HCT116 (cell line): Measurements from ENCODE around the gene CLTRN. TPM values are rescaled to one million over a fixed set of nuclear protein-coding genes. Genes with fewer than 3 reads are reported as not detected.

ENCODE experiments used
- ATAC-seq: fragments of 200-7000 bp; cut with Tn5 transposase; 2 replicates; pipeline ENCODE4 v1.9.1; 2020; ENCODE audit warnings: mild to moderate bottlenecking, moderate library complexity
- BruUV-seq: library from RNA; stranded (reverse); fragments of 400-500 nt; replicated peaks from 2 replicates; lab custom pipeline; 2021; lab: Mats Ljungman, UMichigan
- CTCF ChIA-PET: fragments of 300-600 bp; sonication (Branson Sonifier 250); formaldehyde crosslinking; loops from one replicate; lab custom pipeline; 2021; ENCODE audit warnings: antibody characterized with exemption; lab: Charles Lee
- POLR2A ChIA-PET: fragments of 300-600, 350-600 bp; sonication (Branson Sonifier 250); formaldehyde crosslinking; loops from one replicate; lab custom pipeline; 2021; ENCODE audit warnings: antibody characterized with exemption; lab: Charles Lee
- RAD21 ChIA-PET, 2 experiments: fragments of 300-600 bp; sonication (Branson Sonifier 250); formaldehyde crosslinking; loops; one replicate each; lab custom pipeline; 2023; ENCODE audit warnings: low total read pairs in 2 of 2; ENCODE audit not compliant: uncharacterized antibody in 2 of 2, unreplicated experiment in 2 of 2, low non-redundant PET in 1 of 2; lab: Charles Lee
- DNase-seq: peaks from one replicate; pipeline ENCODE4 v3.0.0-alpha.2; 2010; ENCODE audit warnings: low read depth, low spot score
- H2AFZ ChIP-seq: fragments of 200-600 bp; shearing (Covaris generic), sonication (generic); 2 replicates; pipeline ENCODE4 v1.6.1; 2017; ENCODE audit warnings: low read depth, mixed run types, mixed read lengths, antibody characterized with exemption, low read length; ENCODE audit not compliant: poor library complexity, severe bottlenecking
- H3K27ac ChIP-seq: 2 replicates; pipeline ENCODE4 v1.5.1; 2012; ENCODE audit warnings: low read depth, low read length
- H3K27me3 ChIP-seq: fragments of 200-600 bp; sonication (generic); 2 replicates; pipeline ENCODE4 v1.6.1; 2016; ENCODE audit warnings: mixed run types, low read length, mixed read lengths; ENCODE audit not compliant: insufficient read depth
- H3K36me3 ChIP-seq, 2 experiments: fragments of 200-500 bp in 1 of 2; fragments of 200-600 bp in 1 of 2; sonication (Bioruptor generic) in 1 of 2; sonication (generic) in 1 of 2; 2 replicates each; pipeline versions ENCODE4 v1.5.1 to v1.6.1; 2014 to 2016; ENCODE audit warnings: low read length in 2 of 2, inconsistent platforms in 1 of 2, mixed read lengths in 1 of 2, mixed run types in 1 of 2; ENCODE audit not compliant: insufficient read depth in 2 of 2, control insufficient read depth in 1 of 2
- H3K4me1 ChIP-seq, 2 experiments: fragments of 200-600 bp in 1 of 2; sonication (generic) in 1 of 2; 2 replicates each; pipeline versions ENCODE4 v1.5.1 to v1.6.1; 2012 to 2017; ENCODE audit warnings: low read length in 2 of 2, inconsistent platforms in 1 of 2, mild to moderate bottlenecking in 1 of 2, mixed read lengths in 1 of 2, mixed run types in 1 of 2, moderate library complexity in 1 of 2; ENCODE audit not compliant: insufficient read depth in 2 of 2, control insufficient read depth in 1 of 2
- H3K4me2 ChIP-seq: fragments of 200-600 bp; sonication (generic); 2 replicates; pipeline ENCODE4 v1.6.1; 2017; ENCODE audit warnings: mixed run types, low read length, mixed read lengths
- H3K4me3 ChIP-seq, 2 experiments: fragments of 200-600 bp in 1 of 2; sonication (generic) in 1 of 2; replicated peaks in 1 of 2; 2 replicates each; pipeline ENCODE4 v1.5.1; 2011 to 2016; ENCODE audit warnings: low read length in 2 of 2, control low read depth in 1 of 2, low read depth in 1 of 2, mild to moderate bottlenecking in 1 of 2, mixed read lengths in 1 of 2, mixed run types in 1 of 2
- H3K79me2 ChIP-seq: fragments of 200-600 bp; sonication (generic); 2 replicates; pipeline ENCODE4 v1.6.1; 2017; ENCODE audit warnings: mild to moderate bottlenecking, mixed run types, low read length, moderate library complexity, mixed read lengths; ENCODE audit not compliant: insufficient read depth
- H3K9ac ChIP-seq: fragments of 200-600 bp; sonication (generic); 2 replicates; pipeline ENCODE4 v1.6.1; 2016; ENCODE audit warnings: low read length, mixed read lengths
- H3K9me2 ChIP-seq: fragments of 200-600 bp; sonication (generic), shearing (Covaris generic); 2 replicates; pipeline ENCODE4 v1.6.1; 2017; ENCODE audit warnings: mixed run types, mild to moderate bottlenecking, moderate library complexity; ENCODE audit not compliant: insufficient read depth
- H3K9me3 ChIP-seq, 2 experiments: fragments of 200-500 bp in 1 of 2; fragments of 200-600 bp in 1 of 2; sonication (Bioruptor generic) in 1 of 2; sonication (generic) in 1 of 2; 2 replicates each; pipeline ENCODE4 v1.6.1; 2014 to 2017; ENCODE audit warnings: low read length in 2 of 2, mixed read lengths in 2 of 2, inconsistent platforms in 1 of 2, low read depth in 1 of 2, mild to moderate bottlenecking in 1 of 2, mixed run types in 1 of 2, moderate library complexity in 1 of 2; ENCODE audit not compliant: control insufficient read depth in 1 of 2, insufficient read depth in 1 of 2
- H4K20me1 ChIP-seq: fragments of 200-600 bp; sonication (generic), shearing (Covaris generic); 2 replicates; pipeline ENCODE4 v1.6.1; 2017; ENCODE audit warnings: mixed run types, mild to moderate bottlenecking, moderate library complexity; ENCODE audit not compliant: insufficient read depth
- CEBPB ChIP-seq: IDR thresholded peaks from 2 replicates; pipeline ENCODE4 v1.6.1; 2012; ENCODE audit warnings: low read depth
- EGR1 ChIP-seq: IDR thresholded peaks from 2 replicates; pipeline ENCODE4 v1.6.1; 2012; ENCODE audit warnings: low read depth
- ELF1 ChIP-seq: IDR thresholded peaks from 2 replicates; pipeline ENCODE4 v1.6.1; 2012; ENCODE audit warnings: low read depth, borderline replicate concordance
- POLR2A ChIP-seq: IDR thresholded peaks from 2 replicates; pipeline ENCODE4 v1.7.0; 2011; ENCODE audit warnings: borderline replicate concordance; ENCODE audit not compliant: insufficient read depth, insufficient read length; ENCODE audit errors: extremely low read depth
- RAD21 ChIP-seq: IDR thresholded peaks from 2 replicates; pipeline ENCODE4 v1.6.1; 2012; ENCODE audit warnings: low read depth, mild to moderate bottlenecking
- SP1 ChIP-seq: IDR thresholded peaks from 2 replicates; pipeline ENCODE4 v1.6.1; 2012; ENCODE audit warnings: low read depth
- SRF ChIP-seq: IDR thresholded peaks from 2 replicates; pipeline ENCODE4 v1.6.1; 2012; ENCODE audit warnings: low read depth
- YY1 ChIP-seq: IDR thresholded peaks from 2 replicates; pipeline ENCODE4 v1.6.1; 2011; ENCODE audit warnings: low read length, low read depth, moderate library complexity, mild to moderate bottlenecking; ENCODE audit not compliant: insufficient replicate concordance; ENCODE audit errors: extremely low read depth
- ZFX ChIP-seq: fragments of 450-650 bp; IDR thresholded peaks from 2 replicates; pipeline ENCODE4 v1.6.1; 2017
- ZNF274 ChIP-seq: fragments of 200-500 bp; sonication (Bioruptor generic); IDR thresholded peaks from 2 replicates; pipeline ENCODE4 v1.6.1; 2014; ENCODE audit warnings: mild to moderate bottlenecking, low read depth, low read length, inconsistent platforms
- intact Hi-C: fragments of 100-400 bp; cut with micrococcal nuclease; formaldehyde crosslinking; loops from 2 replicates; pipeline ENCODE4 v1.10.0; 2022
- total RNA-seq: library from RNA; stranded (reverse); gene quantifications from one replicate; pipeline ENCODE4 v1.2.1, GENCODE V29; 2021; ENCODE audit not compliant: unreplicated experiment
- TF ChIP-seq, protein P1 (sequence below): IDR thresholded peaks from 2 replicates; pipeline ENCODE4 v1.6.1; 2011; ENCODE audit warnings: mild to moderate bottlenecking, low read length, moderate library complexity; ENCODE audit not compliant: insufficient replicate concordance; ENCODE audit errors: extremely low read depth
- TF ChIP-seq, protein P2 (sequence below): IDR thresholded peaks from 2 replicates; pipeline ENCODE4 v1.6.1; 2012

Gene CLTRN
- total RNA-seq, 1 experiment from 2014 or later, result 0.25 TPM

DNA sequence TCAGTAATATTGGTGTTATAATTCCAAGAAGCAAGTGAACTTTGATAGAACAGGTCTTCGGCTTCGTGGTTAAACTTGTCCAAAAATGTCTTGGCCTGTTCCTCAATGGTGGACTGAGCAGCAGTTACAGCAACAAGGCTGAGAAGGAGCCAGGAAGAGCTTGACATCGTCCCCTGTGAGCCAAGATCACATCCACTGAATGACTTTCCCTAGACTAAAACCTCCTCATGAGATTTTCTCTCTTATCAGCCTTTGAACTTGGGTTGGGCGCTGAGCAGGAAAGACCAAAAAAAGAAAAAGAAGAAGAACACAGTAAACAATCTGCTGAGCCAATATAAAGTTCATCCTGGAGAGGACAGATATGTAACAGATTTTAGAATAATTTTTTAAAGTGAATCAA is 63.9 kb downstream of the CLTRN start, which contains the start of gene ACE2:
ACE2 (minus strand) TSS at position 216 of the 400 bp plus-strand sequence; CDS start at position 167, 49 bp downstream.
- no peak for DNase-seq
- Histone ChIP-seq H2AFZ (peak within 1 kb of the TSS; percentile 26), H3K27ac (no peak within 1 kb of the TSS), H3K79me2 (no peaks in the 10 kb centered on the region), H3K4me2 (peak within 1 kb of the TSS; percentile 33), H3K27me3 (no peaks in the 10 kb centered on the region), H3K4me3 (no peak within 1 kb of the TSS), H3K9me3 (no peaks in the 10 kb centered on the region), H3K36me3 (no peaks in the 10 kb centered on the region), H4K20me1 (no peaks in the 10 kb centered on the region), H3K4me1 (peaks cover 0 to 12% of the 10 kb centered on the region in 2 experiments; a peak in 2 of 4 replicates), H3K9ac (no peak within 1 kb of the TSS), H3K9me2 (no peaks in the 10 kb centered on the region)
- no peak for TF ChIP-seq SP1
- no peak for TF ChIP-seq CEBPB
- no peak for TF ChIP-seq ZFX
- TF ChIP-seq ZNF274, result no peak
- TF ChIP-seq, protein P1, sequence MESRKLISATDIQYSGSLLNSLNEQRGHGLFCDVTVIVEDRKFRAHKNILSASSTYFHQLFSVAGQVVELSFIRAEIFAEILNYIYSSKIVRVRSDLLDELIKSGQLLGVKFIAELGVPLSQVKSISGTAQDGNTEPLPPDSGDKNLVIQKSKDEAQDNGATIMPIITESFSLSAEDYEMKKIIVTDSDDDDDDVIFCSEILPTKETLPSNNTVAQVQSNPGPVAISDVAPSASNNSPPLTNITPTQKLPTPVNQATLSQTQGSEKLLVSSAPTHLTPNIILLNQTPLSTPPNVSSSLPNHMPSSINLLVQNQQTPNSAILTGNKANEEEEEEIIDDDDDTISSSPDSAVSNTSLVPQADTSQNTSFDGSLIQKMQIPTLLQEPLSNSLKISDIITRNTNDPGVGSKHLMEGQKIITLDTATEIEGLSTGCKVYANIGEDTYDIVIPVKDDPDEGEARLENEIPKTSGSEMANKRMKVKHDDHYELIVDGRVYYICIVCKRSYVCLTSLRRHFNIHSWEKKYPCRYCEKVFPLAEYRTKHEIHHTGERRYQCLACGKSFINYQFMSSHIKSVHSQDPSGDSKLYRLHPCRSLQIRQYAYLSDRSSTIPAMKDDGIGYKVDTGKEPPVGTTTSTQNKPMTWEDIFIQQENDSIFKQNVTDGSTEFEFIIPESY, result no peak
- TF ChIP-seq, protein P2, sequence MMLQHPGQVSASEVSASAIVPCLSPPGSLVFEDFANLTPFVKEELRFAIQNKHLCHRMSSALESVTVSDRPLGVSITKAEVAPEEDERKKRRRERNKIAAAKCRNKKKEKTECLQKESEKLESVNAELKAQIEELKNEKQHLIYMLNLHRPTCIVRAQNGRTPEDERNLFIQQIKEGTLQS, result no peak
- no peak for TF ChIP-seq ELF1
- no peak for TF ChIP-seq POLR2A
- no peak for TF ChIP-seq EGR1
- TF ChIP-seq SRF, result no peak
- TF ChIP-seq YY1, result no peak
- no peak for TF ChIP-seq RAD21
- ATAC-seq, result no peak
- BruUV-seq, result no TSS peak
- intact Hi-C loops, result no loop called here
- CTCF ChIA-PET, result no interaction called here
- POLR2A ChIA-PET, result no interaction called here
- RAD21 ChIA-PET, result no interaction called here
